GM18520 (cell line): ENCODE results near the gene ZDHHC21.

ENCODE experiments used
- ATAC-seq: cut with Tn5 transposase; IDR thresholded peaks from one replicate; pipeline ENCODE4 v1.9.1; 2021; ENCODE audit not compliant: unreplicated experiment

ZDHHC21 gene

GRCh38 chr9:14618836-14619420 lies 74.3 kb downstream of the ZDHHC21 start:
- ATAC-seq = no peak

- peak; percentile 61 for ATAC-seq
These were observed 76.8 kb downstream of the ZDHHC21 start for GRCh38 chr9:14616188-14616982.

GRCh38 chr9:14608540-14608939 lies 84.7 kb downstream of the ZDHHC21 start:
- ATAC-seq = no peak

- ATAC-seq = no peak
These were observed 95.9 kb downstream of the ZDHHC21 start for GRCh38 chr9:14597171-14597799.

GRCh38 chr9:14593406-14593805 lies 99.8 kb downstream of the ZDHHC21 start:
- ATAC-seq = no peak

GRCh38 chr9:14591411-14591810 lies 101.8 kb downstream of the ZDHHC21 start:
- no peak for ATAC-seq

GRCh38 chr9:14585730-14586473 lies 107.3 kb downstream of the ZDHHC21 start:
- peak; percentile 99 for ATAC-seq

- no peak for ATAC-seq
These were observed 108.7 kb downstream of the ZDHHC21 start for GRCh38 chr9:14584571-14584970.

GRCh38 chr9:14578030-14578429 lies 115.2 kb downstream of the ZDHHC21 start:
- no peak for ATAC-seq

- ATAC-seq = no peak
These were observed 119.1 kb downstream of the ZDHHC21 start for GRCh38 chr9:14574173-14574572.

GRCh38 chr9:14573319-14573718 lies 119.9 kb downstream of the ZDHHC21 start:
- ATAC-seq = no peak

- ATAC-seq = no peak
These were observed 127.7 kb downstream of the ZDHHC21 start for GRCh38 chr9:14565352-14566016.

- ATAC-seq = no peak
These were observed 129.2 kb downstream of the ZDHHC21 start for GRCh38 chr9:14563902-14564624.

- no peak for ATAC-seq
These were observed 131.3 kb downstream of the ZDHHC21 start for GRCh38 chr9:14561929-14562405.
